Adipocyte (in vitro differentiated cells): ENCODE data around the gene OR51M1.

Experiments used
- DNase-seq: peaks from one replicate; pipeline ENCODE4 v3.0.0-alpha.2; 2015; ENCODE audit warnings: low read depth
- H3K27me3 ChIP-seq: replicated peaks from 2 replicates; pipeline ENCODE4 v1.7.0; 2013; ENCODE audit warnings: mild to moderate bottlenecking, low read length, moderate library complexity; ENCODE audit not compliant: control insufficient read depth, insufficient read depth
- H3K36me3 ChIP-seq: 2 replicates; pipeline ENCODE4 v1.7.0; 2013; ENCODE audit warnings: low read length, mild to moderate bottlenecking, moderate library complexity; ENCODE audit not compliant: control insufficient read depth, insufficient read depth, severe bottlenecking
- H3K4me1 ChIP-seq: 2 replicates; pipeline ENCODE4 v1.7.0; 2013; ENCODE audit warnings: mild to moderate bottlenecking, low read length, moderate library complexity; ENCODE audit not compliant: control insufficient read depth, insufficient read depth
- H3K4me3 ChIP-seq: 2 replicates; pipeline ENCODE4 v1.7.0; 2013; ENCODE audit warnings: mild to moderate bottlenecking, low read length, moderate library complexity
- H3K9ac ChIP-seq: 2 replicates; pipeline ENCODE4 v1.7.0; 2013; ENCODE audit warnings: mild to moderate bottlenecking, low read length, moderate library complexity
- H3K9me3 ChIP-seq: 2 replicates; pipeline ENCODE4 v1.7.0; 2013; ENCODE audit warnings: mild to moderate bottlenecking, low read length, moderate library complexity; ENCODE audit not compliant: control insufficient read depth

The OR51M1 gene

GRCh38 chr11:5394091-5394490 lies 10.5 kb downstream of the OR51M1 start:
- peaks cover 10% of the 10 kb centered on the region for H3K27me3 ChIP-seq
- H3K4me3 ChIP-seq = no peak overlapping the region
- H3K9me3 ChIP-seq = no peaks in the 10 kb centered on the region
- no peak overlapping the region for H3K9ac ChIP-seq
- H3K4me1 ChIP-seq = no peaks in the 10 kb centered on the region
- no peak for DNase-seq
- H3K36me3 ChIP-seq = no peaks in the 10 kb centered on the region

- Histone ChIP-seq H3K4me3 (no peak overlapping the region), H3K9ac (no peak overlapping the region), H3K27me3 (peaks cover 16% of the 10 kb centered on the region), H3K36me3 (no peaks in the 10 kb centered on the region), H3K4me1 (no peaks in the 10 kb centered on the region), H3K9me3 (no peaks in the 10 kb centered on the region)
- no peak for DNase-seq
Observed at GRCh38 chr11:5398936-5399335, 15.3 kb downstream of the OR51M1 start.

DNA sequence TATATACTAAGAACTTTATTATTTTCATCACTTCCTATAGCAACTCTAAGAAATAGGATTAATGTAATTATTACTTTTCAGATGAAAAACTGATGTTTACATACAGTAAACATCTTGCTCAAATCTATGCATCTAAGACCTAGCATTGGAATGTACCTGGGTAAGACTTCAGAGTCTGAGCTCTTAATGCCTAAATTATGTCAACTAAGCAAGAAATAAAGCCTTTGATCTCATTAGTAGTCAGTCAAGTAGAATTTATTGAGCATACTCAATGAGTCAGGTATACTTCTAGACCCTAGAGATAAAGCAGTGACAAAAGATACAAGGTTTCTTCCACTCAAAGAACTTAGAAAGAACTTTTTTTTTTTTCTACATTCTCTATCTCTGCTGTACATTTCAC lies 21.6 kb downstream of the OR51M1 start:
- no peak overlapping the region for H3K4me3 ChIP-seq
- H3K36me3 ChIP-seq = no peaks in the 10 kb centered on the region
- H3K9me3 ChIP-seq = no peaks in the 10 kb centered on the region
- H3K4me1 ChIP-seq = no peaks in the 10 kb centered on the region
- no peak overlapping the region for H3K9ac ChIP-seq
- peaks cover 6% of the 10 kb centered on the region for H3K27me3 ChIP-seq
- DNase-seq = no peak

DNA sequence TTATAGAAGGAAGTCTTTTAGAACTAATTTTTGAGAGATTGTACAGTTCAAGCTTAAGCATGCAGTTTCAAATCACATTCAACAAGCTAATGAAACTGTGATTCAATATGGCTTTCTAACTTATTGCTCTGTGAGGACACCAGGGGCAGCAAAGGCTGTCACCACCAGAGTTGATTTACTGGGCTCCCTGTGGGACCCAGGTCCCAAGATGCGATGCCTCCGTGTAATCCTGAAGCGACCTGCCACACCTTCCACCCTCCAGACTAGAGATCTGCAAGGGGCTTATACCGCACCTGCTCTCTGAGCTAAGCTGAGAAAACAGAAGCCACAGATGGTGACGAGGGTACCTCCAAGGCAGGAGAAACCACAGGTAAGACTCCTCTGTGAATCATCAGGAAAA lies 37.4 kb downstream of the OR51M1 start:
- H3K4me1 ChIP-seq = no peaks in the 10 kb centered on the region
- no peaks in the 10 kb centered on the region for H3K9me3 ChIP-seq
- H3K36me3 ChIP-seq = no peaks in the 10 kb centered on the region
- DNase-seq = no peak
- no peak overlapping the region for H3K9ac ChIP-seq
- no peak overlapping the region for H3K4me3 ChIP-seq
- peaks cover 6% of the 10 kb centered on the region for H3K27me3 ChIP-seq

GRCh38 chr11:5421811-5422210 lies 38.2 kb downstream of the OR51M1 start, which contains the start of gene OR51Q1:
Gene OR51Q1, plus strand, starts transcription at chr11:5422111. Its CDS starts 90 bp downstream, at chr11:5422201.
- DNase-seq = no peak
- Histone ChIP-seq H3K9ac (no peak within 1 kb of the TSS), H3K36me3 (no peaks in the 10 kb centered on the region), H3K9me3 (no peaks in the 10 kb centered on the region), H3K27me3 (peaks cover 6% of the 10 kb centered on the region), H3K4me1 (no peaks in the 10 kb centered on the region), H3K4me3 (no peak within 1 kb of the TSS)

DNA sequence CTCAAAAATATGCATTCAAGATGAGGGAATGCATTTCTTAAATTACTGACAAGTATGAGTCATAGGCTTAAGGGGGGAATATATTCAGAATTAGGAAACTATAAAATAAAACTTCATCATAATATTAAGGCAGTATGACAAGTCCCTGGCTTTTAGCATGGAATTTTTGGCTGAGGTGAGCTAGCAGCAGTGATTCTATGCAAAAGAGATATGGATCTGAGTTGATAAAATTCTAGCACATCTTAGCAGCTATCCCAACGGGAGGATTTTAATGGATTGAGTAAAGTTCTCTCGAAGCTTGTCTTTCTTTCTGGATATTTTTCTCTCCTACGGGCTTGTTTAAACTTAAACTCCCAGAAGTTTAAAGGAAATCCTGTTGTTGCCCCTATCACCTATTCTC lies 39.5 kb downstream of the OR51M1 start:
- no peak for DNase-seq
- Histone ChIP-seq H3K9me3 (no peaks in the 10 kb centered on the region), H3K4me1 (no peaks in the 10 kb centered on the region), H3K4me3 (no peak overlapping the region), H3K27me3 (peaks cover 6% of the 10 kb centered on the region), H3K9ac (no peak overlapping the region), H3K36me3 (no peaks in the 10 kb centered on the region)

DNA sequence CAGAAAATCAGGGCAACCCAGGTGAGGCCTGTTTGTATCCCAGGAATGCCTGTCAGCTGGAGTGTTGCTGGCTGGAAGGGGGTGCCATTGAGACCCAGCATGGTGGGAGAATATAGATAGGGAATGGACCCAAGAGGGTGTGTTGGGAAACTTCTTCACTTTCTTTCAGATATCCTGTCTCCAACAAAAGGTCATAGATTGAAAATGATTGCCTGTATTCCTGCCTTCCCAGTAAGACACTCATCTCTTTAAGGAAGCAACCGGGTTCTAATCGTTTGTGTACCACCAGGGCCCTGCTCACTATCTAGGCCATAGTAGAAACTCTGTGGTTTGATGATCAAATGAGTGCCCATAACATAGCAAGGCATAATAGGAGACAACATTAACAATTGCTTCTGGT lies 57.8 kb downstream of the OR51M1 start, which contains the start of gene OR51I1:
TSS of gene OR51I1 (minus strand) at position 101 of the 400 bp plus-strand sequence. CDS start at position 101, 0 bp downstream.
- H3K4me1 ChIP-seq = no peaks in the 10 kb centered on the region
- H3K4me3 ChIP-seq = no peak within 1 kb of the TSS
- no peaks in the 10 kb centered on the region for H3K9me3 ChIP-seq
- peaks cover 7% of the 10 kb centered on the region for H3K27me3 ChIP-seq
- H3K36me3 ChIP-seq = no peaks in the 10 kb centered on the region
- DNase-seq = no peak
- no peak within 1 kb of the TSS for H3K9ac ChIP-seq
